ENCODE results near the gene SCO2. TPM values are rescaled to one million over a fixed set of nuclear protein-coding genes. Genes with fewer than 3 reads are reported as not detected.

Gene SCO2
- total and polyA plus RNA-seq, 2 of the 13 experiments (the other 11 are each of a cell fraction or from before 2014, with no cell fraction given): 0.32 to 3.7 TPM

GRCh38 chr22:50531962-50532674, 6.7 kb upstream of the SCO2 start (continued):
- no peak for TF ChIP-seq ZBTB25 (CRISPR knock-in tag; IDR thresholded peaks at IDR 0.05)
- peak; percentile 25; the same call in 1 of the 2 replicates for TF ChIP-seq FOSL2 (CRISPR knock-in tag; IDR thresholded peaks at IDR 0.05)
- 0 out of 2 replicates have a peak, but pooled peaks have one; percentile 22 for TF ChIP-seq HNF1B (CRISPR knock-in tag; IDR thresholded peaks at IDR 0.05)
- TF ChIP-seq ZNF558 (CRISPR knock-in tag; IDR thresholded peaks at IDR 0.05; ENCODE audit: borderline replicate concordance): no peak
- TF ChIP-seq HMGA1 (CRISPR knock-in tag; conservative IDR thresholded peaks at IDR 0.05): no peak
- peak; percentile 24; the same call in 1 of the 2 replicates for TF ChIP-seq ARNT2 (CRISPR knock-in tag; IDR thresholded peaks at IDR 0.05; ENCODE audit: low read depth)
- TF ChIP-seq SP5 (CRISPR knock-in tag; IDR thresholded peaks at IDR 0.05; ENCODE audit: borderline replicate concordance, low read depth): peak; percentile 43; the same call in 1 of the 2 replicates
- TF ChIP-seq ZNF124 (CRISPR knock-in tag; IDR thresholded peaks at IDR 0.05): no peak
- TF ChIP-seq MTA1 (CRISPR knock-in tag; IDR thresholded peaks at IDR 0.05; ENCODE audit: borderline replicate concordance): peak; percentile 23; the same call in 1 of the 2 replicates
- 0 out of 2 replicates have a peak, but pooled peaks have one; percentile 28 for TF ChIP-seq ZNF746 (CRISPR knock-in tag; IDR thresholded peaks at IDR 0.05)
- TF ChIP-seq ZNF597 (CRISPR knock-in tag; IDR thresholded peaks at IDR 0.05): no peak
- TF ChIP-seq POLR2G (IDR thresholded peaks at IDR 0.05; ENCODE audit: low read depth, low read length): peak; percentile 21; the same call in 1 of the 2 replicates
- TF ChIP-seq HOMEZ (CRISPR knock-in tag; IDR thresholded peaks at IDR 0.05; ENCODE audit: low read depth): no peak
- TF ChIP-seq CHCHD3 (CRISPR knock-in tag; IDR thresholded peaks at IDR 0.05): no peak
- TF ChIP-seq JUN (CRISPR knock-in tag; IDR thresholded peaks at IDR 0.05): 0 out of 2 replicates have a peak, but pooled peaks have one; percentile 54
- no peak for TF ChIP-seq MBD4 (IDR thresholded peaks at IDR 0.05; ENCODE audit: borderline replicate concordance, low read length)
- TF ChIP-seq ZNF607 (CRISPR knock-in tag; IDR thresholded peaks at IDR 0.05; ENCODE audit: borderline replicate concordance): 0 out of 2 replicates have a peak, but pooled peaks have one; percentile 2
- TF ChIP-seq TBX3 (IDR thresholded peaks at IDR 0.05; ENCODE audit: borderline replicate concordance): no peak
- no peak for TF ChIP-seq ZBTB44 (CRISPR knock-in tag; IDR thresholded peaks at IDR 0.05)
- no peak for TF ChIP-seq SRF (IDR thresholded peaks at IDR 0.05; ENCODE audit: low read depth, low read length)
- no peak for TF ChIP-seq THAP7 (CRISPR knock-in tag; IDR thresholded peaks at IDR 0.05)
- peak; percentile 53; the same call in 1 of the 2 replicates for TF ChIP-seq KDM5B (CRISPR knock-in tag; IDR thresholded peaks at IDR 0.05; ENCODE audit: borderline replicate concordance)

All from HepG2 (cell line).